ENCODE results near the gene ENPP7.

GRCh38 chr17:79775632-79776031 lies 44.9 kb downstream of the ENPP7 start:
- TF ChIP-seq EZH2 (IDR thresholded peaks at IDR 0.05; ENCODE audit: borderline replicate concordance, low read depth, low read length, poor library complexity, severe bottlenecking) (no peak), CTCF (conservative IDR thresholded peaks at IDR 0.05; ENCODE audit: low read depth, low read length) (no peak)
